HEK293 (cell line): ENCODE measurements around the gene CAV2.

ENCODE experiments used
- CTCF ChIA-PET: fragments of 350-600 bp; formaldehyde crosslinking; extraction: SDS; loops from one replicate; lab custom pipeline; 2021; ENCODE audit warnings: antibody characterized with exemption; lab: Yijun Ruan, JAX
- POLR2A ChIA-PET: fragments of 300-600 bp; formaldehyde crosslinking; extraction: SDS; loops from one replicate; lab custom pipeline; 2020; ENCODE audit warnings: antibody characterized with exemption, inconsistent platforms; lab: Yijun Ruan, JAX
- H3K27ac ChIP-seq: fragments of 200-500 bp; sonication (Bioruptor generic); 2 replicates; pipeline ENCODE4 v1.5.1; 2014; ENCODE audit warnings: low read depth, low read length, control low read depth, inconsistent platforms; ENCODE audit errors: extremely low read depth
- H3K36me3 ChIP-seq, 2 experiments: fragments of 200-500 bp in 1 of 2; sonication (Bioruptor generic) in 1 of 2; 1 replicate in 1 of 2; 2 replicates in 1 of 2; pipeline ENCODE4 v1.5.1; 2014 to 2017; ENCODE audit warnings: inconsistent platforms in 2 of 2, low read length in 2 of 2; ENCODE audit not compliant: control insufficient read depth in 2 of 2, insufficient read depth in 1 of 2
- H3K4me1 ChIP-seq: fragments of 200-500 bp; sonication (Bioruptor generic); 2 replicates; pipeline ENCODE4 v1.5.1; 2014; ENCODE audit warnings: mild to moderate bottlenecking, low read length, inconsistent platforms; ENCODE audit not compliant: control insufficient read depth, insufficient read depth
- H3K4me3 ChIP-seq: 2 replicates; pipeline ENCODE4 v1.5.1; 2011; ENCODE audit warnings: low read depth, mild to moderate bottlenecking, control low read depth, low read length, moderate library complexity
- H3K9me3 ChIP-seq: fragments of 200-500 bp; sonication (Bioruptor generic); 2 replicates; pipeline ENCODE4 v1.5.1; 2014; ENCODE audit warnings: low read depth, low read length, inconsistent platforms; ENCODE audit not compliant: control insufficient read depth, insufficient read depth
- GLIS2 ChIP-seq: fragments of 450-650 bp; formaldehyde crosslinking; IDR thresholded peaks from 2 replicates; pipeline ENCODE4 v1.5.1; 2016; ENCODE audit warnings: missing biosample characterization, missing genetic modification characterization
- HOXC10 ChIP-seq: sonication (generic); formaldehyde crosslinking; IDR thresholded peaks from 2 replicates; pipeline ENCODE4 v1.8.1; 2023; ENCODE audit warnings: mild to moderate bottlenecking, missing genetic modification reagents
- KLF10 ChIP-seq: fragments of 450-650 bp; IDR thresholded peaks from 2 replicates; pipeline ENCODE4 v1.5.1; 2018; ENCODE audit warnings: missing biosample characterization, mild to moderate bottlenecking, missing genetic modification characterization
- ZEB2 ChIP-seq: fragments of 450-650 bp; formaldehyde crosslinking; IDR thresholded peaks from 2 replicates; pipeline ENCODE4 v1.5.1; 2016; ENCODE audit warnings: missing biosample characterization, missing genetic modification characterization
- ZNF138 ChIP-seq: fragments of 450-650 bp; formaldehyde crosslinking; IDR thresholded peaks from 2 replicates; pipeline ENCODE4 v1.5.1; 2016; ENCODE audit warnings: missing biosample characterization, missing genetic modification characterization, borderline replicate concordance
- ZNF146 ChIP-seq: fragments of 450-650 bp; formaldehyde crosslinking; IDR thresholded peaks from 2 replicates; pipeline ENCODE4 v1.5.1; 2016; ENCODE audit warnings: missing biosample characterization, missing genetic modification characterization
- ZNF501 ChIP-seq: fragments of 450-650 bp; formaldehyde crosslinking; IDR thresholded peaks from 2 replicates; pipeline ENCODE4 v1.5.1; 2016; ENCODE audit warnings: missing biosample characterization, missing genetic modification characterization
- ZNF560 ChIP-seq: fragments of 450-650 bp; formaldehyde crosslinking; IDR thresholded peaks from 2 replicates; pipeline ENCODE4 v1.5.1; 2017; ENCODE audit warnings: missing biosample characterization, missing genetic modification characterization, borderline replicate concordance
- ZNF600 ChIP-seq: fragments of 450-650 bp; formaldehyde crosslinking; IDR thresholded peaks from 2 replicates; pipeline ENCODE4 v1.5.1; 2016; ENCODE audit warnings: missing biosample characterization, missing genetic modification characterization
- ZNF707 ChIP-seq: fragments of 450-650 bp; formaldehyde crosslinking; IDR thresholded peaks from 2 replicates; pipeline ENCODE4 v1.5.1; 2016; ENCODE audit warnings: missing biosample characterization, missing genetic modification characterization
- ZNF791 ChIP-seq: fragments of 450-650 bp; formaldehyde crosslinking; IDR thresholded peaks from 2 replicates; pipeline ENCODE4 v1.5.1; 2016; ENCODE audit warnings: missing biosample characterization, missing genetic modification characterization
- TF ChIP-seq, protein P1 (sequence below): fragments of 450-650 bp; formaldehyde crosslinking; IDR thresholded peaks from 2 replicates; pipeline ENCODE4 v1.5.1; 2016; ENCODE audit warnings: missing biosample characterization, missing genetic modification characterization
- TF ChIP-seq, protein P2 (sequence below): fragments of 450-650 bp; formaldehyde crosslinking; IDR thresholded peaks from 2 replicates; pipeline ENCODE4 v1.5.1; 2016; ENCODE audit warnings: missing biosample characterization, missing genetic modification characterization
- TF ChIP-seq, protein P3 (sequence below): fragments of 450-650 bp; formaldehyde crosslinking; IDR thresholded peaks from 2 replicates; pipeline ENCODE4 v1.5.1; 2016; ENCODE audit warnings: missing biosample characterization, missing genetic modification characterization, low read depth
- TF ChIP-seq, protein P4 (sequence below): fragments of 450-650 bp; formaldehyde crosslinking; IDR thresholded peaks from 2 replicates; pipeline ENCODE4 v1.5.1; 2016; ENCODE audit warnings: missing biosample characterization, missing genetic modification characterization, borderline replicate concordance
- TF ChIP-seq, protein P5 (sequence below): fragments of 450-650 bp; formaldehyde crosslinking; IDR thresholded peaks from 2 replicates; pipeline ENCODE4 v1.5.1; 2016; ENCODE audit warnings: missing biosample characterization, missing genetic modification characterization
- TF ChIP-seq, protein P6 (sequence below): fragments of 450-650 bp; formaldehyde crosslinking; IDR thresholded peaks from 2 replicates; pipeline ENCODE4 v1.5.1; 2016; ENCODE audit warnings: missing biosample characterization, missing genetic modification characterization
- TF ChIP-seq, protein P7 (sequence below): fragments of 450-650 bp; formaldehyde crosslinking; IDR thresholded peaks from 2 replicates; pipeline ENCODE4 v1.5.1; 2016; ENCODE audit warnings: missing biosample characterization, missing genetic modification characterization
- TF ChIP-seq, protein P8 (sequence below): fragments of 450-650 bp; IDR thresholded peaks from 2 replicates; pipeline ENCODE4 v1.5.1; 2018; ENCODE audit warnings: missing biosample characterization, mild to moderate bottlenecking, missing genetic modification characterization

Gene CAV2

DNA sequence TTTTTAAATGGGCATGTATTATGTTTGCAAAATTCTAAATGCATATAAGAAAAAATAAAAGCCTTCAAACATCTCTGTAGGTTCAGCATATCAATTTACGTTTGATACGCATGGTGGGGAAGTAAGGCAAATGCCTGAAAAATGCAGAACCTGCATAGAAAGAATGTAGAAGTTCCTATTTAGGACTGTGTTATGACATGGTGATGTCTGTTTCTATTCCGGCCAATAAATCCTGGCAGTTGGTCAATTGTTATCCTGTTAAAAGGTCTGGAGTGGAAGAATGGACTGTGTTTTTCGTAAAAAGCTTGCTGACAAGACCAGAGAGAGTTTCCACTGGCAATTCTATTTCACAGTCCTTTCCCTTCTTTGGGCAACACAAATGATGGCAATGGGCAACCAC is 49.6 kb upstream of the CAV2 start:
- CTCF ChIA-PET = interaction anchor here (0.6 to 1.1 kb wide), 3 partner anchors 135 to 589 kb away, joined by 3 to 4 read pairs (median 3); no protein-coding TSS in a partner anchor
- H3K9me3 ChIP-seq = no peaks in the 10 kb centered on the region
- H3K4me3 ChIP-seq = no peak overlapping the region
- H3K4me1 ChIP-seq = peaks cover 9% of the 10 kb centered on the region
- TF ChIP-seq, protein P1, sequence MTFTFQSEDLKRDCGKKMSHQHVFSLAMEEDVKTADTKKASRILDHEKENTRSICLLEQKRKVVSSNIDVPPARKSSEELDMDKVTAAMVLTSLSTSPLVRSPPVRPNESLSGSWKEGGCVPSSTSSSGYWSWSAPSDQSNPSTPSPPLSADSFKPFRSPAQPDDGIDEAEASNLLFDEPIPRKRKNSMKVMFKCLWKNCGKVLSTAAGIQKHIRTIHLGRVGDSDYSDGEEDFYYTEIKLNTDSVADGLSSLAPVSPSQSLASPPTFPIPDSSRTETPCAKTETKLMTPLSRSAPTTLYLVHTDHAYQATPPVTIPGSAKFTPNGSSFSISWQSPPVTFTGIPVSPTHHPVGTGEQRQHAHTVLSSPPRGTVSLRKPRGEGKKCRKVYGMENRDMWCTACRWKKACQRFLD (tag by site-specific recombination) = no peak
- no peak for TF ChIP-seq ZNF560 (tag by site-specific recombination)
- peak; percentile 52 for TF ChIP-seq ZNF600 (tag by site-specific recombination)
- no peak for TF ChIP-seq ZNF707
- TF ChIP-seq ZEB2 (tag by site-specific recombination) = no peak
- H3K27ac ChIP-seq = no peak overlapping the region
- H3K36me3 ChIP-seq = no peaks in the 10 kb centered on the region
- POLR2A ChIA-PET = no interaction called here

DNA sequence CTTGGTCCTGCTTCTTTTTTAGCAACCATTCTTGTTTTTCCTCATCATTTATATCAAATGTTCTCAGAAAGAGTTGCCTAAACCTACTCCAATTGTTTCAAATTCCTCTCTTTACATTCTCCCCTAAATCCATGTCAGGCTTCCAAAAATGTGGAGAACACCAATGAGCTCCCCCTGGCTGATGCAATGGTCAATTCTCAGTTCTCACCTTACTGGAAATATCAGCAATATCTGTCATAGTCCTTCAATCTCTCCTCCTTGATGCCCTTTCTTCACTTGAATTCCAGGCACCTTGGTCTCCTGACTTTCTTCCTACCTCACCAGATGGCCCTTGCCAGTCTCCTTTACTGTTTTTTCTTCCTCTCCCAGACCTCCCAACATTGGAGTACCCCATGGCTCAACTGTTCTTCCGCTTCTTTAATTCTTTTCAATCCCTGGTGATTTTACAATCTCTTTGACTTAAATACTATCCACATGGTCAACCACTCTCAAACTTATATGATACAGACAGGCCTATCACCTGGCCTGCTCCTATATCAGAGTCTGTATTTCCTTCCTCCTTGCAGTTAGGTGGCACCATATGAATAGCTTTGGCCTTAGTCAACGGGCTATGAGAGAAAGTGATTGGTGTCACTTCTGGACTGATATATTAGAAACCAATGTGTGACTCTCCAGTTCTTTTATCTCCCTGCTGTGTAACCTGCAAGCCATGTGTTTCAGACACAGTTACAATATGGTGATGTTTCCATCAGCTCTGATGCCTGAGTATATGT is 47.4 kb upstream of the CAV2 start:
- CTCF ChIA-PET = interaction anchor here (0.6 kb wide), 2 partner anchors 11 to 40 kb away, joined by 3 read pairs; no protein-coding TSS in a partner anchor
- H3K4me1 ChIP-seq = peaks cover 9% of the 10 kb centered on the region
- H3K4me3 ChIP-seq = no peak overlapping the region
- no peak overlapping the region for H3K27ac ChIP-seq
- POLR2A ChIA-PET = no interaction called here
- H3K36me3 ChIP-seq = no peaks in the 10 kb centered on the region
- no peaks in the 10 kb centered on the region for H3K9me3 ChIP-seq
- TF ChIP-seq ZNF791 (tag by site-specific recombination) (no peak), ZNF138 (tag by site-specific recombination) (no peak), ZNF146 (tag by site-specific recombination) (no peak), KLF10 (tag by site-specific recombination) (no peak), ZNF501 (no peak), GLIS2 (tag by site-specific recombination) (no peak), HOXC10 (CRISPR knock-in tag) (no peak)
- TF ChIP-seq, protein P2, sequence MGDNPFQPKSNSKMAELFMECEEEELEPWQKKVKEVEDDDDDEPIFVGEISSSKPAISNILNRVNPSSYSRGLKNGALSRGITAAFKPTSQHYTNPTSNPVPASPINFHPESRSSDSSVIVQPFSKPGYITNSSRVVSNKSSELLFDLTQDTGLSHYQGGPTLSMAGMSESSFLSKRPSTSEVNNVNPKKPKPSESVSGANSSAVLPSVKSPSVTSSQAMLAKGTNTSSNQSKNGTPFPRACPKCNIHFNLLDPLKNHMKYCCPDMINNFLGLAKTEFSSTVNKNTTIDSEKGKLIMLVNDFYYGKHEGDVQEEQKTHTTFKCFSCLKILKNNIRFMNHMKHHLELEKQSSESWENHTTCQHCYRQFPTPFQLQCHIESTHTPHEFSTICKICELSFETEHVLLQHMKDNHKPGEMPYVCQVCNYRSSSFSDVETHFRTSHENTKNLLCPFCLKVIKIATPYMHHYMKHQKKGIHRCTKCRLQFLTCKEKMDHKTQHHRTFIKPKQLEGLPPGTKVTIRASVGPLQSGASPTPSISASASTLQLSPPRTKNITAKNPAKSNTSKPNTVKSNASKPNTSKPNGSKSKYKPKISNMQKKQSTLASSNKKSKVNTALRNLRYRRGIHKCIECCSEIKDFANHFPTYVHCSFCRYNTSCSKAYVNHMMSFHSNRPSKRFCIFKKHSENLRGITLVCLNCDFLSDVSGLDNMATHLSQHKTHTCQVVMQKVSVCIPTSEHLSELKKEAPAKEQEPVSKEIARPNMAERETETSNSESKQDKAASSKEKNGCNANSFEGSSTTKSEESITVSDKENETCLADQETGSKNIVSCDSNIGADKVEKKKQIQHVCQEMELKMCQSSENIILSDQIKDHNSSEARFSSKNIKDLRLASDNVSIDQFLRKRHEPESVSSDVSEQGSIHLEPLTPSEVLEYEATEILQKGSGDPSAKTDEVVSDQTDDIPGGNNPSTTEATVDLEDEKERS = no peak
- TF ChIP-seq, protein P3, sequence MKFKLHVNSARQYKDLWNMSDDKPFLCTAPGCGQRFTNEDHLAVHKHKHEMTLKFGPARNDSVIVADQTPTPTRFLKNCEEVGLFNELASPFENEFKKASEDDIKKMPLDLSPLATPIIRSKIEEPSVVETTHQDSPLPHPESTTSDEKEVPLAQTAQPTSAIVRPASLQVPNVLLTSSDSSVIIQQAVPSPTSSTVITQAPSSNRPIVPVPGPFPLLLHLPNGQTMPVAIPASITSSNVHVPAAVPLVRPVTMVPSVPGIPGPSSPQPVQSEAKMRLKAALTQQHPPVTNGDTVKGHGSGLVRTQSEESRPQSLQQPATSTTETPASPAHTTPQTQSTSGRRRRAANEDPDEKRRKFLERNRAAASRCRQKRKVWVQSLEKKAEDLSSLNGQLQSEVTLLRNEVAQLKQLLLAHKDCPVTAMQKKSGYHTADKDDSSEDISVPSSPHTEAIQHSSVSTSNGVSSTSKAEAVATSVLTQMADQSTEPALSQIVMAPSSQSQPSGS (tag by site-specific recombination) = no peak
- TF ChIP-seq, protein P4, sequence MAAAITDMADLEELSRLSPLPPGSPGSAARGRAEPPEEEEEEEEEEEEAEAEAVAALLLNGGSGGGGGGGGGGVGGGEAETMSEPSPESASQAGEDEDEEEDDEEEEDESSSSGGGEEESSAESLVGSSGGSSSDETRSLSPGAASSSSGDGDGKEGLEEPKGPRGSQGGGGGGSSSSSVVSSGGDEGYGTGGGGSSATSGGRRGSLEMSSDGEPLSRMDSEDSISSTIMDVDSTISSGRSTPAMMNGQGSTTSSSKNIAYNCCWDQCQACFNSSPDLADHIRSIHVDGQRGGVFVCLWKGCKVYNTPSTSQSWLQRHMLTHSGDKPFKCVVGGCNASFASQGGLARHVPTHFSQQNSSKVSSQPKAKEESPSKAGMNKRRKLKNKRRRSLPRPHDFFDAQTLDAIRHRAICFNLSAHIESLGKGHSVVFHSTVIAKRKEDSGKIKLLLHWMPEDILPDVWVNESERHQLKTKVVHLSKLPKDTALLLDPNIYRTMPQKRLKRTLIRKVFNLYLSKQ (tag by site-specific recombination) = no peak
- TF ChIP-seq, protein P5, sequence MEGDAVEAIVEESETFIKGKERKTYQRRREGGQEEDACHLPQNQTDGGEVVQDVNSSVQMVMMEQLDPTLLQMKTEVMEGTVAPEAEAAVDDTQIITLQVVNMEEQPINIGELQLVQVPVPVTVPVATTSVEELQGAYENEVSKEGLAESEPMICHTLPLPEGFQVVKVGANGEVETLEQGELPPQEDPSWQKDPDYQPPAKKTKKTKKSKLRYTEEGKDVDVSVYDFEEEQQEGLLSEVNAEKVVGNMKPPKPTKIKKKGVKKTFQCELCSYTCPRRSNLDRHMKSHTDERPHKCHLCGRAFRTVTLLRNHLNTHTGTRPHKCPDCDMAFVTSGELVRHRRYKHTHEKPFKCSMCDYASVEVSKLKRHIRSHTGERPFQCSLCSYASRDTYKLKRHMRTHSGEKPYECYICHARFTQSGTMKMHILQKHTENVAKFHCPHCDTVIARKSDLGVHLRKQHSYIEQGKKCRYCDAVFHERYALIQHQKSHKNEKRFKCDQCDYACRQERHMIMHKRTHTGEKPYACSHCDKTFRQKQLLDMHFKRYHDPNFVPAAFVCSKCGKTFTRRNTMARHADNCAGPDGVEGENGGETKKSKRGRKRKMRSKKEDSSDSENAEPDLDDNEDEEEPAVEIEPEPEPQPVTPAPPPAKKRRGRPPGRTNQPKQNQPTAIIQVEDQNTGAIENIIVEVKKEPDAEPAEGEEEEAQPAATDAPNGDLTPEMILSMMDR = no peak; the same call in 1 of the 2 replicates
- TF ChIP-seq, protein P6, sequence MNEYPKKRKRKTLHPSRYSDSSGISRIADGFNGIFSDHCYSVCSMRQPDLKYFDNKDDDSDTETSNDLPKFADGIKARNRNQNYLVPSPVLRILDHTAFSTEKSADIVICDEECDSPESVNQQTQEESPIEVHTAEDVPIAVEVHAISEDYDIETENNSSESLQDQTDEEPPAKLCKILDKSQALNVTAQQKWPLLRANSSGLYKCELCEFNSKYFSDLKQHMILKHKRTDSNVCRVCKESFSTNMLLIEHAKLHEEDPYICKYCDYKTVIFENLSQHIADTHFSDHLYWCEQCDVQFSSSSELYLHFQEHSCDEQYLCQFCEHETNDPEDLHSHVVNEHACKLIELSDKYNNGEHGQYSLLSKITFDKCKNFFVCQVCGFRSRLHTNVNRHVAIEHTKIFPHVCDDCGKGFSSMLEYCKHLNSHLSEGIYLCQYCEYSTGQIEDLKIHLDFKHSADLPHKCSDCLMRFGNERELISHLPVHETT = no peak
- TF ChIP-seq, protein P7, sequence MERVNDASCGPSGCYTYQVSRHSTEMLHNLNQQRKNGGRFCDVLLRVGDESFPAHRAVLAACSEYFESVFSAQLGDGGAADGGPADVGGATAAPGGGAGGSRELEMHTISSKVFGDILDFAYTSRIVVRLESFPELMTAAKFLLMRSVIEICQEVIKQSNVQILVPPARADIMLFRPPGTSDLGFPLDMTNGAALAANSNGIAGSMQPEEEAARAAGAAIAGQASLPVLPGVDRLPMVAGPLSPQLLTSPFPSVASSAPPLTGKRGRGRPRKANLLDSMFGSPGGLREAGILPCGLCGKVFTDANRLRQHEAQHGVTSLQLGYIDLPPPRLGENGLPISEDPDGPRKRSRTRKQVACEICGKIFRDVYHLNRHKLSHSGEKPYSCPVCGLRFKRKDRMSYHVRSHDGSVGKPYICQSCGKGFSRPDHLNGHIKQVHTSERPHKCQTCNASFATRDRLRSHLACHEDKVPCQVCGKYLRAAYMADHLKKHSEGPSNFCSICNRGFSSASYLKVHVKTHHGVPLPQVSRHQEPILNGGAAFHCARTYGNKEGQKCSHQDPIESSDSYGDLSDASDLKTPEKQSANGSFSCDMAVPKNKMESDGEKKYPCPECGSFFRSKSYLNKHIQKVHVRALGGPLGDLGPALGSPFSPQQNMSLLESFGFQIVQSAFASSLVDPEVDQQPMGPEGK (tag by site-specific recombination) = no peak
- TF ChIP-seq, protein P8, sequence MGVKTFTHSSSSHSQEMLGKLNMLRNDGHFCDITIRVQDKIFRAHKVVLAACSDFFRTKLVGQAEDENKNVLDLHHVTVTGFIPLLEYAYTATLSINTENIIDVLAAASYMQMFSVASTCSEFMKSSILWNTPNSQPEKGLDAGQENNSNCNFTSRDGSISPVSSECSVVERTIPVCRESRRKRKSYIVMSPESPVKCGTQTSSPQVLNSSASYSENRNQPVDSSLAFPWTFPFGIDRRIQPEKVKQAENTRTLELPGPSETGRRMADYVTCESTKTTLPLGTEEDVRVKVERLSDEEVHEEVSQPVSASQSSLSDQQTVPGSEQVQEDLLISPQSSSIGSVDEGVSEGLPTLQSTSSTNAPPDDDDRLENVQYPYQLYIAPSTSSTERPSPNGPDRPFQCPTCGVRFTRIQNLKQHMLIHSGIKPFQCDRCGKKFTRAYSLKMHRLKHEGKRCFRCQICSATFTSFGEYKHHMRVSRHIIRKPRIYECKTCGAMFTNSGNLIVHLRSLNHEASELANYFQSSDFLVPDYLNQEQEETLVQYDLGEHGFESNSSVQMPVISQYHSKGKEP (tag by site-specific recombination) = no peak
